ENCODE data around the gene SAMD3. TPM values are rescaled to one million over a fixed set of nuclear protein-coding genes. Genes with fewer than 3 reads are reported as not detected.

SAMD3 gene
- total and polyA plus RNA-seq, 2 experiments from 2014 or later: 3.8 to 4.9 TPM

DNA sequence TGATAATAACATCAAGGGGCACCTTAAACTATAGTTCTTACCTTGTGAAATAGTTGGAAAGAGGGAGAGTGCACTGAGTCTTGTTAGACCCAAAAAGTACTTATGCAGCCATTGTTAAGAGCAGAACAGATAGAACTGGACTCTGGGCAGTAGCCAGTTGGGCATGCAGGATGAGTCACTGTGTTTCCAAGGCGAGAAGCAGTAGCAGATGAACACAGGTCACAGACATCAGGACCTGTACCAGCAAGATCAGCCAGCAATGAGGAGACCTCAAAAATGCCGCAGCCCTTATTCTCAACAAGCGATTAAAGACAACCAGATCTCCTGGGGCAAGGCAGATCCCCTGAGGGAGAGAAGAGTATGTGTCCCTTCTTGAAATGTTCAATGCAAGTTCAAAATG is 79.0 kb downstream of the SAMD3 start:
- H3K27ac Mint-ChIP-seq: no peak overlapping the region
- H3K9me2 ChIP-seq (ENCODE audit: insufficient read depth): no peaks in the 10 kb centered on the region

More for the DNA sequence above, 79.0 kb downstream of the SAMD3 start:
- no peaks in the 10 kb centered on the region for H3K27me3 ChIP-seq (ENCODE audit: insufficient read depth)
- H3K4me1 Mint-ChIP-seq: peaks cover 10% of the 10 kb centered on the region
- no peak overlapping the region for H3K4me3 ChIP-seq
- no peak overlapping the region for H2AFZ ChIP-seq
- H3K4me1 ChIP-seq (ENCODE audit: insufficient read depth): 0 out of 2 replicates have a peak, but pooled peaks cover 3% of the 10 kb centered on the region
- DNase-seq (ENCODE audit: low spot score): no peak
- H3K36me3 ChIP-seq (ENCODE audit: insufficient read depth): no peaks in the 10 kb centered on the region
- no peaks in the 10 kb centered on the region for H3F3A ChIP-seq (replicated peaks; ENCODE audit: low read depth)
- no peak for ATAC-seq
- no peaks in the 10 kb centered on the region for H4K20me1 ChIP-seq (replicated peaks; ENCODE audit: insufficient read depth)
- no peaks in the 10 kb centered on the region for H3K27me3 Mint-ChIP-seq (ENCODE audit: insufficient read depth, low read depth, poor library complexity)
- no peaks in the 10 kb centered on the region for H3K79me2 ChIP-seq (replicated peaks; ENCODE audit: insufficient read depth)
- H3K36me3 Mint-ChIP-seq (ENCODE audit: low read depth): no peaks in the 10 kb centered on the region; the same call in 2 of the 3 replicates
- TF ChIP-seq, protein P1, sequence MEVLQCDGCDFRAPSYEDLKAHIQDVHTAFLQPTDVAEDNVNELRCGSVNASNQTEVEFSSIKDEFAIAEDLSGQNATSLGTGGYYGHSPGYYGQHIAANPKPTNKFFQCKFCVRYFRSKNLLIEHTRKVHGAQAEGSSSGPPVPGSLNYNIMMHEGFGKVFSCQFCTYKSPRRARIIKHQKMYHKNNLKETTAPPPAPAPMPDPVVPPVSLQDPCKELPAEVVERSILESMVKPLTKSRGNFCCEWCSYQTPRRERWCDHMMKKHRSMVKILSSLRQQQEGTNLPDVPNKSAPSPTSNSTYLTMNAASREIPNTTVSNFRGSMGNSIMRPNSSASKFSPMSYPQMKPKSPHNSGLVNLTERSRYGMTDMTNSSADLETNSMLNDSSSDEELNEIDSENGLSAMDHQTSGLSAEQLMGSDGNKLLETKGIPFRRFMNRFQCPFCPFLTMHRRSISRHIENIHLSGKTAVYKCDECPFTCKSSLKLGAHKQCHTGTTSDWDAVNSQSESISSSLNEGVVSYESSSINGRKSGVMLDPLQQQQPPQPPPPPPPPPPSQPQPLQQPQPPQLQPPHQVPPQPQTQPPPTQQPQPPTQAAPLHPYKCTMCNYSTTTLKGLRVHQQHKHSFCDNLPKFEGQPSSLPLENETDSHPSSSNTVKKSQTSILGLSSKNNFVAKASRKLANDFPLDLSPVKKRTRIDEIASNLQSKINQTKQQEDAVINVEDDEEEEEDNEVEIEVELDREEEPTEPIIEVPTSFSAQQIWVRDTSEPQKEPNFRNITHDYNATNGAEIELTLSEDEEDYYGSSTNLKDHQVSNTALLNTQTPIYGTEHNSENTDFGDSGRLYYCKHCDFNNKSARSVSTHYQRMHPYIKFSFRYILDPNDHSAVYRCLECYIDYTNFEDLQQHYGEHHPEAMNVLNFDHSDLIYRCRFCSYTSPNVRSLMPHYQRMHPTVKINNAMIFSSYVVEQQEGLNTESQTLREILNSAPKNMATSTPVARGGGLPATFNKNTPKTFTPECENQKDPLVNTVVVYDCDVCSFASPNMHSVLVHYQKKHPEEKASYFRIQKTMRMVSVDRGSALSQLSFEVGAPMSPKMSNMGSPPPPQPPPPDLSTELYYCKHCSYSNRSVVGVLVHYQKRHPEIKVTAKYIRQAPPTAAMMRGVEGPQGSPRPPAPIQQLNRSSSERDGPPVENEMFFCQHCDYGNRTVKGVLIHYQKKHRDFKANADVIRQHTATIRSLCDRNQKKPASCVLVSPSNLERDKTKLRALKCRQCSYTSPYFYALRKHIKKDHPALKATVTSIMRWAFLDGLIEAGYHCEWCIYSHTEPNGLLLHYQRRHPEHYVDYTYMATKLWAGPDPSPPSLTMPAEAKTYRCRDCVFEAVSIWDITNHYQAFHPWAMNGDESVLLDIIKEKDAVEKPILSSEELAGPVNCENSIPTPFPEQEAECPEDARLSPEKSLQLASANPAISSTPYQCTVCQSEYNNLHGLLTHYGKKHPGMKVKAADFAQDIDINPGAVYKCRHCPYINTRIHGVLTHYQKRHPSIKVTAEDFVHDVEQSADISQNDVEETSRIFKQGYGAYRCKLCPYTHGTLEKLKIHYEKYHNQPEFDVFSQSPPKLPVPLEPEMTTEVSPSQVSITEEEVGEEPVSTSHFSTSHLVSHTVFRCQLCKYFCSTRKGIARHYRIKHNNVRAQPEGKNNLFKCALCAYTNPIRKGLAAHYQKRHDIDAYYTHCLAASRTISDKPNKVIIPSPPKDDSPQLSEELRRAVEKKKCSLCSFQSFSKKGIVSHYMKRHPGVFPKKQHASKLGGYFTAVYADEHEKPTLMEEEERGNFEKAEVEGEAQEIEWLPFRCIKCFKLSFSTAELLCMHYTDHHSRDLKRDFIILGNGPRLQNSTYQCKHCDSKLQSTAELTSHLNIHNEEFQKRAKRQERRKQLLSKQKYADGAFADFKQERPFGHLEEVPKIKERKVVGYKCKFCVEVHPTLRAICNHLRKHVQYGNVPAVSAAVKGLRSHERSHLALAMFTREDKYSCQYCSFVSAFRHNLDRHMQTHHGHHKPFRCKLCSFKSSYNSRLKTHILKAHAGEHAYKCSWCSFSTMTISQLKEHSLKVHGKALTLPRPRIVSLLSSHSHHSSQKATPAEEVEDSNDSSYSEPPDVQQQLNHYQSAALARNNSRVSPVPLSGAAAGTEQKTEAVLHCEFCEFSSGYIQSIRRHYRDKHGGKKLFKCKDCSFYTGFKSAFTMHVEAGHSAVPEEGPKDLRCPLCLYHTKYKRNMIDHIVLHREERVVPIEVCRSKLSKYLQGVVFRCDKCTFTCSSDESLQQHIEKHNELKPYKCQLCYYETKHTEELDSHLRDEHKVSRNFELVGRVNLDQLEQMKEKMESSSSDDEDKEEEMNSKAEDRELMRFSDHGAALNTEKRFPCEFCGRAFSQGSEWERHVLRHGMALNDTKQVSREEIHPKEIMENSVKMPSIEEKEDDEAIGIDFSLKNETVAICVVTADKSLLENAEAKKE (CRISPR knock-in tag; IDR thresholded peaks at IDR 0.05): no peak
- TF ChIP-seq EZH2 (IDR thresholded peaks at IDR 0.05; ENCODE audit: low read depth, unreplicated experiment): no peak
- H3K4me3 Mint-ChIP-seq: no peak overlapping the region
- no peaks in the 10 kb centered on the region for H3K9me3 Mint-ChIP-seq
- H3K27ac ChIP-seq (ENCODE audit: low read depth): no peak overlapping the region
- H3K4me2 ChIP-seq: no peak overlapping the region
